ENCODE measurements around the gene SMIM38. TPM values are rescaled to one million over a fixed set of nuclear protein-coding genes. Genes with fewer than 3 reads are reported as not detected.

Gene SMIM38
- total and polyA plus RNA-seq, 5 experiments from 2014 or later: 0.11 to 0.49 (median 0.36) TPM; not detected in 2

- DNase-seq: no peak
- ATAC-seq: no peak
- H3K4me1 Mint-ChIP-seq: peaks cover 0 to 9% (median 5%) of the 10 kb centered on the region in 4 donors
- peaks cover 0 to 4% (median 0%) of the 10 kb centered on the region in 3 donors for H3K36me3 Mint-ChIP-seq
- POLR2A ChIA-PET: no interaction called here
- H3K27ac Mint-ChIP-seq: peak overlapping the region in 4 of 10 donors; percentile 15 to 71 (median 38)
- peaks cover 0 to 12% (median 0%) of the 10 kb centered on the region in 9 donors for H3K9me3 Mint-ChIP-seq
- no peaks in the 10 kb centered on the region for H3K27me3 Mint-ChIP-seq
- no peak overlapping the region for H3K4me3 Mint-ChIP-seq
These were observed 40.8 kb upstream of the SMIM38 start for GRCh38 chr11:69114811-69115523.

- peaks cover 0 to 3% (median 0%) of the 10 kb centered on the region in 9 donors for H3K9me3 Mint-ChIP-seq
- ATAC-seq (no peak), DNase-seq (peak in 1 of 10 donors; percentile 16)
- peaks cover 2 to 14% (median 8%) of the 10 kb centered on the region in 4 donors for H3K4me1 Mint-ChIP-seq
- H3K4me3 Mint-ChIP-seq: no peak overlapping the region
- H3K36me3 Mint-ChIP-seq: peaks cover 0 to 4% (median 0%) of the 10 kb centered on the region in 3 donors
- no peaks in the 10 kb centered on the region for H3K27me3 Mint-ChIP-seq
- POLR2A ChIA-PET: no interaction called here
- no peak overlapping the region for H3K27ac Mint-ChIP-seq
These were observed 39.9 kb upstream of the SMIM38 start for GRCh38 chr11:69115586-69116560.

GRCh38 chr11:69116671-69117070 is 39.1 kb upstream of the SMIM38 start:
- peaks cover 0 to 4% (median 0%) of the 10 kb centered on the region in 3 donors for H3K36me3 Mint-ChIP-seq
- peak overlapping the region in 1 of 10 donors; percentile 57 for H3K27ac Mint-ChIP-seq
- POLR2A ChIA-PET: no interaction called here
- no peak overlapping the region for H3K4me3 Mint-ChIP-seq
- no peak for ATAC-seq
- no peaks in the 10 kb centered on the region for H3K27me3 Mint-ChIP-seq
- no peaks in the 10 kb centered on the region for H3K9me3 Mint-ChIP-seq
- DNase-seq: no peak
- peaks cover 8 to 19% (median 13%) of the 10 kb centered on the region in 4 donors for H3K4me1 Mint-ChIP-seq

GRCh38 chr11:69119190-69119589 is 36.5 kb upstream of the SMIM38 start:
- ATAC-seq (no peak), DNase-seq (no peak)
- no peak overlapping the region for H3K4me3 Mint-ChIP-seq
- POLR2A ChIA-PET: no interaction called here
- no peaks in the 10 kb centered on the region for H3K27me3 Mint-ChIP-seq
- peaks cover 0 to 4% (median 0%) of the 10 kb centered on the region in 3 donors for H3K36me3 Mint-ChIP-seq
- H3K9me3 Mint-ChIP-seq: no peaks in the 10 kb centered on the region
- H3K27ac Mint-ChIP-seq: peak overlapping the region in 1 of 10 donors; percentile 3
- H3K4me1 Mint-ChIP-seq: peaks cover 24 to 43% (median 33%) of the 10 kb centered on the region in 4 donors

GRCh38 chr11:69120096-69120875 is 35.4 kb upstream of the SMIM38 start:
- DNase-seq (no peak), ATAC-seq (no peak)
- H3K27me3 Mint-ChIP-seq: no peaks in the 10 kb centered on the region
- H3K4me1 Mint-ChIP-seq: peaks cover 25 to 49% (median 40%) of the 10 kb centered on the region in 4 donors
- peaks cover 0 to 4% (median 0%) of the 10 kb centered on the region in 3 donors for H3K36me3 Mint-ChIP-seq
- no peaks in the 10 kb centered on the region for H3K9me3 Mint-ChIP-seq
- H3K27ac Mint-ChIP-seq: peak overlapping the region in 4 of 10 donors; percentile 33 to 86 (median 50)
- no peak overlapping the region for H3K4me3 Mint-ChIP-seq
- POLR2A ChIA-PET: interaction anchor here (0.6 kb wide), 1 partner anchor 142 kb away, joined by 3 read pairs; no protein-coding TSS in a partner anchor

- DNase-seq (no peak), ATAC-seq (no peak)
- no peaks in the 10 kb centered on the region for H3K27me3 Mint-ChIP-seq
- peaks cover 25 to 49% (median 40%) of the 10 kb centered on the region in 4 donors for H3K4me1 Mint-ChIP-seq
- peak overlapping the region in 8 of 10 donors; percentile 27 to 64 (median 52) for H3K4me3 Mint-ChIP-seq
- H3K27ac Mint-ChIP-seq: peak overlapping the region in 9 of 10 donors; percentile 32 to 93 (median 81)
- POLR2A ChIA-PET: interaction anchor here (0.6 kb wide), 1 partner anchor 142 kb away, joined by 3 read pairs; no protein-coding TSS in a partner anchor
- peaks cover 0 to 4% (median 0%) of the 10 kb centered on the region in 3 donors for H3K36me3 Mint-ChIP-seq
- H3K9me3 Mint-ChIP-seq: no peaks in the 10 kb centered on the region
These were observed 34.7 kb upstream of the SMIM38 start for GRCh38 chr11:69121021-69121420.

GRCh38 chr11:69121621-69122325 is 34.0 kb upstream of the SMIM38 start:
- Mint-ChIP-seq H3K4me3 (peak overlapping the region in 6 of 10 donors; percentile 6 to 83 (median 70)), H3K27ac (peak overlapping the region in 9 of 10 donors; percentile 32 to 94 (median 86)), H3K9me3 (no peaks in the 10 kb centered on the region), H3K27me3 (no peaks in the 10 kb centered on the region), H3K4me1 (peaks cover 25 to 49% (median 39%) of the 10 kb centered on the region in 4 donors), H3K36me3 (peaks cover 0 to 4% (median 0%) of the 10 kb centered on the region in 3 donors)
- DNase-seq (no peak), ATAC-seq (no peak)
- POLR2A ChIA-PET: no interaction called here

GRCh38 chr11:69122326-69122629 is 33.5 kb upstream of the SMIM38 start:
- Mint-ChIP-seq H3K4me3 (peak overlapping the region in 7 of 10 donors; percentile 8 to 83 (median 77)), H3K36me3 (peaks cover 0 to 4% (median 0%) of the 10 kb centered on the region in 3 donors), H3K9me3 (no peaks in the 10 kb centered on the region), H3K27me3 (no peaks in the 10 kb centered on the region), H3K27ac (peak overlapping the region in 7 of 10 donors; percentile 36 to 94 (median 81)), H3K4me1 (peaks cover 25 to 47% (median 38%) of the 10 kb centered on the region in 4 donors)
- ATAC-seq (no peak), DNase-seq (no peak)
- POLR2A ChIA-PET: no interaction called here

GRCh38 chr11:69122630-69123431 is 32.9 kb upstream of the SMIM38 start:
- Mint-ChIP-seq H3K9me3 (peaks cover 0 to under 1% (median 0%) of the 10 kb centered on the region in 9 donors), H3K4me1 (peaks cover 25 to 48% (median 37%) of the 10 kb centered on the region in 4 donors), H3K27ac (peak overlapping the region; percentile 60 to 94 (median 88)), H3K4me3 (peak overlapping the region; percentile 63 to 85 (median 78)), H3K36me3 (peaks cover 0 to 4% (median 0%) of the 10 kb centered on the region in 3 donors), H3K27me3 (no peaks in the 10 kb centered on the region)
- POLR2A ChIA-PET: interaction anchor here (1.4 kb wide), 1 partner anchor 9 kb away, joined by 4 read pairs; no protein-coding TSS in a partner anchor
- peak; percentile 87 to 90 for ATAC-seq
- peak in 9 of 10 donors; percentile 32 to 81 (median 58) for DNase-seq

GRCh38 chr11:69123593-69124545 is 31.9 kb upstream of the SMIM38 start:
- peak; percentile 26 to 29 for ATAC-seq

More at GRCh38 chr11:69123593-69124545, 31.9 kb upstream of the SMIM38 start:
- POLR2A ChIA-PET: interaction anchor here (1.4 kb wide), 1 partner anchor 10 kb away, joined by 4 read pairs; no protein-coding TSS in a partner anchor
- Mint-ChIP-seq H3K4me1 (peaks cover 25 to 49% (median 37%) of the 10 kb centered on the region in 4 donors), H3K9me3 (peaks cover 0 to 8% (median 6%) of the 10 kb centered on the region in 9 donors), H3K36me3 (peaks cover 0 to 7% (median under 1%) of the 10 kb centered on the region in 3 donors), H3K27ac (peak overlapping the region; percentile 58 to 94 (median 84)), H3K27me3 (no peaks in the 10 kb centered on the region), H3K4me3 (peak overlapping the region; percentile 47 to 85 (median 78))
- DNase-seq: no peak
